Measurements from ENCODE around the gene KCNQ1.

The KCNQ1 gene

GRCh38 chr11:2533587-2534133 lies 88.9 kb downstream of the KCNQ1 start:
- no peak for DNase-seq (ENCODE audit: low read depth in 4 of 4, low spot score in 1 of 4)

DNA sequence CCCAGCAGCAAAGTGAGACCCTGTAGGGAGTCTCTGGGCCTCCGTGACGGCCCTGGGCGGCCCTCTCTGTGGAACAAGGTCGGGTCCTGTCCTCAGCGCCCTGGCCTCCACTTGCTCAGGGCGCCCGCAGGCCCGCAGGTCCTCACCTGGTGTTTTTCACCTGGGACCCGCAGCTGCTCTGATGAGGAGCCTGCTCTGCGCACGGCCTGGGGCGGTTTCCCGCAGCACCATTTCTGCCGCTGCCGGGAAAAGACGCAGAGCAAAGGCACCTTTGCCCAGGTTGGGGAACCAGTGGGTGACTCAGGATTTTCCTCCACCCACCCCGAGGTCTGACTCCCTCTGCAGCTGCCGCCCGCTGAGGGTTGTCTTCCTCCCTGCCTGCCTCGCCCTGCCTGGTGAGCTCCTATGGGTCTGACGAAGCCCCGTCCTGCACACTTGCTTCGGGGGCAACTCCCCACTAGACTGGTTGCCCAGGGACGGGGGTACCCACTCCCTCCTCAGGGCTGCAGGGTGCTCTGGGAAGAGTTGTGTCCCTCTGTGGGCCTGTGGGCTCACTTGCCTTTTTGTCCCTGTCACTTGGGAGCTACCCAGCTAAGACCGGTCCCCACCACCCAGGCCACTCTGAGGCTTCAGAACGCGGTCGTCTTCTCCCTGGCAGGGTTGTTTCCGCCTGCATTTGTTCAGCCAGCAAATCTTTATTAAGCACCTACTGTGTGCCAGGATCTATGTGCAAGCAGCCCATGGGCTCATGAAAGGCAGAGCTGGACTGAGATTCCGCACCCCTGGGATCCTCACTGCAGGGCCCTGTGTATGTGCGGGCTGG lies 89.5 kb downstream of the KCNQ1 start:
- no peak for DNase-seq (ENCODE audit: low read depth in 4 of 4, low spot score in 1 of 4)

- no peak for DNase-seq (ENCODE audit: low read depth in 4 of 4, low spot score in 1 of 4)
Measured at GRCh38 chr11:2534957-2535672, 90.3 kb downstream of the KCNQ1 start.

DNA sequence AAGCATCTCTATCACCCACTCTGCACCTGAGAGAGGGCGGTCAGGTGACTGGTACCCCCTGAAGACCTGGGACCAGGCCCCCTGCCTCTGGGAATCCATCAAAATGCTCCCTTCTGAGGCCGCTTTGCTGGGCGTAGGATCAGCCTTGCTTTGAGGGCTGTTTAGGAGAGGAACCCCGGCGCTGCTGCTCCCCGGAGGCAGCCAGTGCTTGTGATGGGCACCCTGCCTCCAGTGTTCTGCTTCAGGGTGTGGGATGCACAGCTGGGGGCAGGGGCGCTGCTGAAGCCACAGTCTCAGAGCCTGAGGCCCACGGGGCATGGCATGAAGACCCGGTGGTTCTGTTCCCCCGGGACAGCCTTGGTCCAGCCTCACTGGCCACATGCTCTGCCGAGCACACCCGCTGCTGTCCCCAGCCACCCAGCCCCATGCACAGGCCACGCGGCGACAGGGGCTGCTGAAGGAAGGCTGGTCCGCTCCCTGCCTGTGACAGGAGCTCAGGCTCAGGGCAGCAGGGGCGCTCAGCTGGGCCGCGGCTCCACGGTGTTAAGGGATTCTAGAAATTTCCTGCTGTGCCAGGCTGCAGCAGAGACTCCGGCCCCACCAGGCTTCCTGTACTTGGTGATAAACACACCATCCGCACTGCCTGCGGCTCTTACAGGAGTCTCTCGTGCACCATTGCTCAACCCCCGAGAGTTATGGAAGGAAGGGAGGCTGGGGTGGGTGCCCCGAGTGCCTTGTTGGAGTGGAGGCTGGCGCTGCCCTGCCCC lies 91.0 kb downstream of the KCNQ1 start:
- DNase-seq (ENCODE audit: low read depth in 4 of 4, low spot score in 1 of 4): no peak

GRCh38 chr11:2536440-2536989 lies 91.7 kb downstream of the KCNQ1 start:
- DNase-seq (ENCODE audit: low read depth in 4 of 4, low spot score in 1 of 4): no peak

DNA sequence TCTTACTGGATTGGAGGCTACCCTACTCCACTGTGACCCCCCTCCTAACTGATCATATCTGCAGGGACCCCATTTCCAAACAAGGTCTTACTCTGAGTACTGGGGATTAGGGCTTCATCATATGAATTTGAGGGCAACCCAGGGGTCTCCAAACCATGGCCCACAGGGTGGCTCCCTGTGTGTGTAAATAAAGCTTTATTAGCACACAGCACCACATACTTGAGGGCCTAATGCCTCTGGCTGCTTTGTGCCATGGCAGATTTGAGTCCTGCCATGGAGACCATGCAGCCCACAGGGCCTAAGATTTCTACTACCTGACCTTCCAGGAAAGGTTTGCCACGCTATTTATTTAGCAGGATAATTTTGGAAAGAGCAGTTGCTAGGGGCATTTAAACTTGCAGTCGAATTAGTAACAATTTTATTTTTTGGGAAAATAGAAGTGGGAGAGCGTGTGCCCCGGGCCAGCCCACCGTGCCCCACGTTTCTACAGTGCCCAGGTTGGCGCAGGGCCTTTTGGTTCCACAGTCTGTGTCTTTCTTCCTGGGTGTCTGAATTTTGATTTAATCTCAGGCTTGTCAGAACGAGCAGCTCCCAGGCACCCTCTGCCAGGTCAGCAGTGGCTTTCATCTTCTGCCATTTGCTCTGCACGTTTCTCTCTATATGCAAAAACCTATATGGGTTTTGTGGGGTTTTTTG lies 92.3 kb downstream of the KCNQ1 start:
- no peak for DNase-seq (ENCODE audit: low read depth in 4 of 4, low spot score in 1 of 4)

GRCh38 chr11:2537896-2538724 lies 93.3 kb downstream of the KCNQ1 start:
- DNase-seq (ENCODE audit: low read depth in 4 of 4, low spot score in 1 of 4): no peak

GRCh38 chr11:2538951-2539350 lies 94.1 kb downstream of the KCNQ1 start:
- DNase-seq (ENCODE audit: low read depth in 4 of 4, low spot score in 1 of 4): no peak

DNA sequence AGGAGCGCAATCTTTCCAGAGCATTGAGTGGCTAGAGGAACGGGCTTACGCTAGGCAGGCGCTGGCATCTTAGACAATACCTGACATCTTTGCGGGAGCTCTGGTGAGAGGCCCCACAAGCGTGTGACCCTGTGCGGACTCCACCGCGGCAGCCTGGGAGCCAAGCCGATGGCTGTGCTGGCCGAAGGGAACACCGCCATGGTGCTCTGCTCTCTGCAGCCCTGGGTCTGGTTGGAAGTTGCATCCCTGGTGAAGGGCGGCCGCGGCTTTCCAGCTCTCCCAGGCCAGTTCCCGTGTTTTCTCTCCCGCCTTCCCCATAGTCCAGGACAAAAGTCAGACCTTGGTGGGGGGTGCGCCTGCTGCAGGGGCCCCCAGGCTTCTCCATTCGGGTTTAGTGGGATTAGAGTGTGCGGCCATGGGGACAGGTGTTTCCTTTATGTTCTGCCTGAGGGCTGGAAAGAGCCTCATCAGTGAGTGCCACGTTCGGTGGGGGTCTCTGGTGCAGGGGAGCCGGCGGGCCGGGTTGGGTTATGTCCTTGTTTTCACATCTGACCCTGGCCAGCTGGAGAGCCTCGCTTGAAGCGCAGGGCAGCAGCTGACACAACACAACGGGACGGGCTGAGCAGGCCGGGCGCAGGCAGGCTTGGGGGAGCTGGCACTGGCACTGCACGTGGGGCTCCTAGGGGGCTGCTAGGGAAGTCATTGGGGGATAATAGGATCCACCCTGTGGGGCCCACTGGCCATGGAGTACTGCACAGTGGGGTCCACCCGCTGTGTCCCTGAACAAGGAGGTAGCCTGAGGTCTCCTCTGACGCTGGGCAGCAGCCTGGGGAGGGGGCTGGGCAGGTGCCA lies 94.8 kb downstream of the KCNQ1 start:
- DNase-seq (ENCODE audit: low read depth in 4 of 4, low spot score in 1 of 4): no peak

- DNase-seq (ENCODE audit: low read depth in 4 of 4, low spot score in 1 of 4): no peak
Measured at GRCh38 chr11:2540223-2540991, 95.6 kb downstream of the KCNQ1 start.

DNA sequence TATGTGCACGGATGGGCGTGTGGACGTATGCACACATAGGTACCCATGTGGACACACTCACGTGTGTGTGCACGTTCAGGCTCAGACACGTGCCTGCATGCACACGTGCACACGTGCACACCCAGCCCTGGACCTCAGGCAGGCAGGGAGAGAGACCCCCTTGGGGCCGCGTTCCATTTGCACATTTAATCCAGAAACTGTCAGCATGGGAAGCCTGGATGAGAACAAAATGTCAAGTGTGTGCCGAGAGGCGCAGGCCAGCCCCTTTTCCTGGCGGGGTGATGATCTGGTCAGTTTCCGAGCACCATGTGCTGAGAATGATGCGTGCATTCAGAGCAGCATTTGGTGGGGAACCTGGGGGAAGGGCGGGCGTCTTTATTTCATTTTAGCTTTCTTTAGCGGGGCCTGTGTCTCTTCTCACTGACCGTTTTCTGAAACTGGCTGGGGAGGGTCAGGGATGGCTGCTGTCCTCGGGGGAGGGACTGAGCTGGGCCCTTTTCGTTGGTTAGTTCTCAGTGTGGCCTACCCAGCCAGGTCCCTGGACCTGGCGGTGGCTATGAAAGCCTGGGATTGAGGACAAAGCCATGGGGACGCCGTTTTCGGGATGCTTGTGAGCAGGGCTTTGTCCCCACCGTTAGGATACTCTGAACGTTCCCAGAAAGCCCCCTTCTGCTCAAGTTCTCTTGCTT lies 96.3 kb downstream of the KCNQ1 start:
- no peak for DNase-seq (ENCODE audit: low read depth in 4 of 4, low spot score in 1 of 4)

DNA sequence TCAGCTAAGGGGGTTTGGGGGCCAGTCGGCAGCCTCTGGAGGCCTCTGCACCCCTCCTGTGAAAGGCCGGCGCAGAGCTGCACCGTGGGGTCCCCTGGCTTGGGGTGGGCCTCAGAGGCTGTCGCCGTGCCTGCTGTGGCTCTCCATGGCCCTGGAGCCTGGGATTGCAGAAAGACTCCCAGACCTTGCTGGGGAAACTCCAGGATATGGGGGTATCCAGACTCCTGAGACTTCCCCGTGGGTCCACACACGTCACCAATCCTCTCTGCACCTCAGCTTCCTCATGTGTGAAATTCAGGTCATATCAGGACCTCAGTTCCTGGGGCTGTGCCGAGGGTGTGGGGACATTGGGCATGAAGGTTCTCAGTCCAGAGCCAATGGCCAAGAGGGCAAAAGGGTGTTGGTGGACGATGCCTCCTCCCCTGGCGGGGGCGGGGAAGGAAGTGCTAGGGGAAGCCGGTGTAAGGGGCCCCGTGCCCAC lies 97.1 kb downstream of the KCNQ1 start:
- DNase-seq (ENCODE audit: low read depth in 4 of 4, low spot score in 1 of 4): no peak

GRCh38 chr11:2542406-2542805 lies 97.6 kb downstream of the KCNQ1 start:
- no peak for DNase-seq (ENCODE audit: low read depth in 4 of 4, low spot score in 1 of 4)

- DNase-seq (ENCODE audit: low read depth in 4 of 4, low spot score in 1 of 4): no peak
Measured at GRCh38 chr11:2547806-2548205, 103.0 kb downstream of the KCNQ1 start.

GRCh38 chr11:2548596-2548995 lies 103.8 kb downstream of the KCNQ1 start:
- no peak for DNase-seq (ENCODE audit: low read depth in 4 of 4, low spot score in 1 of 4)

DNA sequence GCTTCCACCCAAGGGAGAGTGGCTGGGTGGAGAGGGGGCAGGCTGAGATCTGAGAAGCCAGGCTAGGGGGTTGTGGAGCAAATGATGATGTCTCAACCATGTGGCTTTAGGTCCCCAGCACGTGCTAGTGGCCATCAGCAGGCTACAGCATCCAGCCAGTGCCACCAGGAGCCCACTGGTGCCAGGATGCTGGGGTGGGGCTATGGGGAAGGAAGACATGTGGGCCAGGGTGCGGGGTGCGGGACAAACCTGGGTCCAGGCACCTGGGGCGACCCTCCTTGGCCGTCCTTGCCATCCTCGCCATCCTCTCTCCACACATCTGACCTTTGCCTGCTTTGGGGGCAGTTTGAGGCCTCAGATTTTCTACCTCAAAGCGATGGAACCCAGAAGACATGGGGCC lies 104.3 kb downstream of the KCNQ1 start:
- no peak for DNase-seq (ENCODE audit: low read depth in 4 of 4, low spot score in 1 of 4)

GRCh38 chr11:2549491-2549875 lies 104.7 kb downstream of the KCNQ1 start:
- no peak for DNase-seq (ENCODE audit: low read depth in 4 of 4, low spot score in 1 of 4)
